Adrenal gland (tissue), 12 donors: ENCODE data around the gene SLC9B1. TPM values are rescaled to one million over a fixed set of nuclear protein-coding genes. Genes with fewer than 3 reads are reported as not detected.
"Not testable (repeated sequence)": the region's sequence is repeated elsewhere in the genome, so short reads cannot be mapped to it uniquely, and the experiment has no call there.

Source experiments
- DNase-seq, 7 donors: peaks; one replicate each; pipeline ENCODE4 v3.0.0-alpha.2; 2019 to 2020
- H3K27ac ChIP-seq, 5 donors: fragments of 200-600 bp; sonication (generic) in 4 of 5; 1 replicate in 3 of 5; 2 replicates in 2 of 5; pipeline versions ENCODE4 v1.5.1 to v1.8.0; 2016 to 2020; ENCODE audit warnings: mild to moderate bottlenecking in 1 of 5
- H3K27me3 ChIP-seq: fragments of 200-600 bp; 2 replicates; pipeline ENCODE4 v1.8.0; 2021
- H3K36me3 ChIP-seq, 2 donors: fragments of 200-600 bp; replicated peaks in 1 of 2; 1 replicate in 1 of 2; 2 replicates in 1 of 2; pipeline versions ENCODE4 v1.5.1 to v1.8.0; 2018 to 2022
- H3K4me1 ChIP-seq, 2 donors: fragments of 200-600 bp; replicated peaks in 1 of 2; 1 replicate in 1 of 2; 2 replicates in 1 of 2; pipeline versions ENCODE4 v1.5.1 to v1.8.0; 2018 to 2021
- H3K4me3 ChIP-seq, 4 donors: fragments of 200-600 bp; sonication (generic) in 3 of 4; one replicate each; pipeline ENCODE4 v1.5.1; 2016 to 2018
- H3K9me3 ChIP-seq, 3 donors: fragments of 200-600 bp; sonication (generic) in 1 of 3; replicated peaks in 1 of 3; 1 replicate in 2 of 3; 2 replicates in 1 of 3; pipeline versions ENCODE4 v1.5.1 to v1.8.0; 2016 to 2021
- POLR2A ChIP-seq, 2 donors: fragments of 450-650 bp; IDR thresholded peaks; one replicate each; pipeline ENCODE4 v1.6.1; 2017; ENCODE audit warnings: antibody characterized with exemption in 2 of 2, mild to moderate bottlenecking in 2 of 2, moderate library complexity in 1 of 2
- WGBS, 4 donors: extraction: QIAGEN DNeasy Blood & Tissue Kit in 2 of 4; methylation state at CpG; one replicate each; pipeline versions ENCODE4 v1.1.5 to v1.1.7; 2013 to 2017; 5-methylcytosine and 5-hydroxymethylcytosine counted together
- intact Hi-C, 2 donors: fragments of 100-400 bp; cut with DNase I; formaldehyde crosslinking; loops; one replicate each; pipeline versions ENCODE4 v1.14.1 to v1.15.0; 2022 to 2023
- polyA plus RNA-seq, 3 donors: library from polyadenylated mRNA; stranded (reverse); fragments of 200-250 nt in 2 of 3; fragments of 350-450 nt in 1 of 3; fragmentation: Illumina TruSeq in 1 of 3; extraction: RNeasy Lipid Tissue Mini Kit (QIAGEN cat#74804) in 1 of 3; gene quantifications; one replicate each; pipeline ENCODE4 v1.2.3, GENCODE V29; 2013 to 2014
- total RNA-seq, 9 donors: library from RNA; depleted of rRNA in 4 of 9; stranded (reverse); fragments of >200 nt in 4 of 9; fragments of 120-200 nt in 1 of 9; fragmentation: NEBNext Ultra II Directional in 1 of 9; extraction: Animal tissue kit (Norgen Biotek cat#: 25700) in 1 of 9; gene quantifications; one replicate each; pipeline versions ENCODE4 v1.1.0 to v1.2.4, GENCODE V29; 2013 to 2023
- TF ChIP-seq, protein P1 (sequence below), 6 experiments: fragments of 450-650 bp in 4 of 6; fragments of 200-600 bp in 2 of 6; sonication (generic) in 1 of 6; IDR thresholded peaks; 1 replicate in 5 of 6; 2 replicates in 1 of 6; pipeline versions ENCODE4 v1.5.1 to v1.8.0; 2016 to 2021; ENCODE audit warnings: antibody characterized with exemption in 6 of 6, mild to moderate bottlenecking in 2 of 6, moderate library complexity in 1 of 6
- donor health status: healthy with polysubstance abuse.
- donor health status: Bipolar disorder and iron deficiency.
- donor health status: DM: yes; HTN: yes; CAD: no.
- donor health status: DM: no; HTN: no; CAD: no.
- donor health status: DM: no; HTN: no; CAD: no.
- donor health status: DM: yes; HTN: yes; CAD: no.

Gene SLC9B1
- total and polyA plus RNA-seq, 12 donors, result 0.32 to 3.3 (median 1.5) TPM; not detected in 1

DNA sequence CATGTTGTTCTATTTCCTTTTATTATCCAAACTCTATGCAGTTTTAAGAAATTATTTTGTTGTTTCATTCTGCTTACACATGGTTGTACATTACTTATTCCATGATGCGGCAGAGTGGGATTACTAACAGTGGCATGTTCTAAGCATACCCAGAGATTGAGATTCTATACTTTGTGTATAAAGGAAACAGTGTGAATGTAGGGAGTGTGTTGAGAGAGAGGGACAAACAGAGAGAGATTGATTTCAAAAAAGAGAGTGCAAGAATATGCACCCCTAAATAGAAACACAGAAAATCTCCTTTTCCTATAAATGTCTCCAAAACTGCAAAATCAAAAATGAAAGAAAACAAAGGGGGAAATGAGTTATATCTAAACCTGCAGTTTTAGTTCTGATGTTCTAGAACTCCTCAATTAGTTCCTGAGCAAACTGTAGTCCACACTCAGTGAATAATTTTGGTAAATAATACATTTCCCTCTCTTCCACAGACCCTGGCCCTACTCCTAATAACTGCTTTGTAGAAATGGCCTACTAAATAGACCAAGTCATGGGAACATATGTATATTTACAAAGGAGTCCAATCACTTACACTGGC, 31.0 kb downstream of the SLC9B1 start:
- Histone ChIP-seq H3K4me3 (no peak overlapping the region), H3K9me3 (no peaks in the 10 kb centered on the region), H3K36me3 (no peaks in the 10 kb centered on the region), H3K27ac (no peak overlapping the region), H3K4me1 (no peaks in the 10 kb centered on the region), H3K27me3 (no peaks in the 10 kb centered on the region)
- intact Hi-C loops, result no loop called here
- TF ChIP-seq POLR2A (IDR thresholded peaks at IDR 0.05), result no peak
- TF ChIP-seq, protein P1, sequence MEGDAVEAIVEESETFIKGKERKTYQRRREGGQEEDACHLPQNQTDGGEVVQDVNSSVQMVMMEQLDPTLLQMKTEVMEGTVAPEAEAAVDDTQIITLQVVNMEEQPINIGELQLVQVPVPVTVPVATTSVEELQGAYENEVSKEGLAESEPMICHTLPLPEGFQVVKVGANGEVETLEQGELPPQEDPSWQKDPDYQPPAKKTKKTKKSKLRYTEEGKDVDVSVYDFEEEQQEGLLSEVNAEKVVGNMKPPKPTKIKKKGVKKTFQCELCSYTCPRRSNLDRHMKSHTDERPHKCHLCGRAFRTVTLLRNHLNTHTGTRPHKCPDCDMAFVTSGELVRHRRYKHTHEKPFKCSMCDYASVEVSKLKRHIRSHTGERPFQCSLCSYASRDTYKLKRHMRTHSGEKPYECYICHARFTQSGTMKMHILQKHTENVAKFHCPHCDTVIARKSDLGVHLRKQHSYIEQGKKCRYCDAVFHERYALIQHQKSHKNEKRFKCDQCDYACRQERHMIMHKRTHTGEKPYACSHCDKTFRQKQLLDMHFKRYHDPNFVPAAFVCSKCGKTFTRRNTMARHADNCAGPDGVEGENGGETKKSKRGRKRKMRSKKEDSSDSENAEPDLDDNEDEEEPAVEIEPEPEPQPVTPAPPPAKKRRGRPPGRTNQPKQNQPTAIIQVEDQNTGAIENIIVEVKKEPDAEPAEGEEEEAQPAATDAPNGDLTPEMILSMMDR (IDR thresholded peaks at IDR 0.05), result no peak
- no peak for DNase-seq
- WGBS, 4 donors, result 97 to 100% (median 98%) methylated on average over 1 of the region's 1 CpG

DNA sequence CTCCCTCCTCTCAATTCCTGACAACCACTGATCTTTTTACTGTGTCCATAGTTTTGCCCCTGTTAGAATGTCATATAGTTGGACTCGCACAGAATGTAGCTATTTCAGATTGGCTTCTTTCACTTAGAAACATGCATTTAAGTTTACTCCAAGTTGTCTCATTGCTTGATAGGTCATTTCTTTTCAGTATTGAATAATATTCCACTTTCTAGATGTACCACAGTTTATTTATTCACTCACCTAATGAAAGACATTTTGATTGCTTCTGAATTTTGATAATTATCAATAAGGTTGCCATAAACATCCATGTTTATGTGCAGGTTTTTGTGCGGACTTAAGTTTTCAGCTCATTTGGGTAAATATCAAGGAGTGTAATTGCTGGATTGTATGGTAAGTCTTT, 38.5 kb downstream of the SLC9B1 start:
- WGBS, 4 donors, result 93 to 100% (median 96%) methylated on average over 2 of the region's 2 CpGs
- TF ChIP-seq, protein P1 (IDR thresholded peaks at IDR 0.05), result no peak
- TF ChIP-seq POLR2A (IDR thresholded peaks at IDR 0.05), result no peak
- intact Hi-C loops, result no loop called here
- Histone ChIP-seq H3K4me1 (no peaks in the 10 kb centered on the region), H3K36me3 (no peaks in the 10 kb centered on the region), H3K27me3 (no peaks in the 10 kb centered on the region), H3K27ac (no peak overlapping the region), H3K9me3 (no peaks in the 10 kb centered on the region), H3K4me3 (no peak overlapping the region)
- no peak for DNase-seq

DNA sequence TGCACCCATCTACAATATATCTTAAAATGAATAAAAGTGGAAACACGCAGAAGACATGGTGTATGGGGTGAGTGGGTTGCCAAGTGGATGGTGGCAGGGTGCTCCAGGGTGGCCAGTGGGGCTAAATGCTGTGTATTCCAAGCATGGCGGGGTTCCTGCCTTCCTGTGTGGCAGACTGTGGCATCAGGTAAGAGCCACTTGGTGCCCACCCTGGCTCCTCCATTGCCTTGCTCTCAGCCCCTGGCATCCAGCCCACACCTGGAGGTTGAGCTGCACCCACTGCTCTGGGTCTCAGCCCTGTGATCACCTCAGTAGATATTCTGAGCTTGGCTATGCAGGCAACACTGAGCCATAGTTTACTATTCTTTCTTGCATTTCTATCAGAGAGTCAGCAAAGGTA, 57.7 kb downstream of the SLC9B1 start:
- H3K27ac ChIP-seq, H3K9me3 ChIP-seq, H3K27me3 ChIP-seq, H3K36me3 ChIP-seq, intact Hi-C loops, H3K4me1 ChIP-seq, DNase-seq, H3K4me3 ChIP-seq: not testable (repeated sequence)
- WGBS, 4 donors, result 90 to 100% (median 93%) methylated on average over 2 of the region's 2 CpGs

DNA sequence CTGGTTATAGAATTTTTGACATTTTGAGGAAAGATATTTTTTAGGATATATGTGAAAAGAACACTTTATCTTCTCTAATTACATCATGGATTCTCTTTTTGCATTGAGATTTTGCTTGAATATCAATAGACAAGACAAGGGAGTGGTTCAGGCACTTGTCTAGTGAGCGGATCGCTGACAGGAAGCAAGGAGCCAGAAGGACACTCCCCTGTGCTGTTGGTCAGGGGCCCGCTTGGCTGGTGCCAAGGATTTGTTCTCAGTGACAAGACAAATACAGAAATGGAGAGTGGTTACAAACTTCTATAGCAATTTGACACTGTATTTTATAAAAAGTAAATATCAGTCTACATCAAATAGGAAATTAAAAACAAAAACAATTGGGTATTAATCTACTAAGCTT, 60.0 kb downstream of the SLC9B1 start:
- DNase-seq, result peak in 5 of 7 donors; percentile 14 to 54 (median 25)
- no peaks in the 10 kb centered on the region for H3K4me1 ChIP-seq
- no peaks in the 10 kb centered on the region for H3K36me3 ChIP-seq
- TF ChIP-seq POLR2A (IDR thresholded peaks at IDR 0.05), result no peak
- TF ChIP-seq, protein P1 (IDR thresholded peaks at IDR 0.05), result no peak
- WGBS, 4 donors, result 39 to 55% (median 52%) methylated on average over 3 of the region's 3 CpGs
- no peaks in the 10 kb centered on the region for H3K27me3 ChIP-seq
- no peak overlapping the region for H3K27ac ChIP-seq
- no peak overlapping the region for H3K4me3 ChIP-seq
- H3K9me3 ChIP-seq, result no peaks in the 10 kb centered on the region
- intact Hi-C loops, result no loop called here

DNA sequence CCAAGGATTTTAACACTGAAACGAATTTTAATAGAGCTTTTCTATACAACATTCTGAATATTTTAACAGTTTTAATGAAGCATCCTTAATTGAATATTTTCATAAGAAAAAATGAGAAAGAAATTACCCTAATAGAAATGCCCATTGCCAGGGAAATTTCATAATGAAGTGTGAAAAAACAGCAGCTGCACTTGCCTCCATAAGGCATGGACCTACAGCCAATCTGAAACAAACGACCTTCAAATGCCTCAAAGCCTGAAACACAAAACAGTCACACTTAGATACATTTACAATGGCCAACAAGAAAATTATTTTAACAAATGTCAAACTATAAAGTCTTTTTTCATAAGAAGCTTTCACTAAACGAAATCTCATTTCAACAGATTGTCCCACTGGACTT, 74.4 kb downstream of the SLC9B1 start:
- no peak for DNase-seq
- no peaks in the 10 kb centered on the region for H3K4me1 ChIP-seq
- no peaks in the 10 kb centered on the region for H3K9me3 ChIP-seq
- no peaks in the 10 kb centered on the region for H3K36me3 ChIP-seq
- TF ChIP-seq, protein P1 (IDR thresholded peaks at IDR 0.05), result no peak
- TF ChIP-seq POLR2A (IDR thresholded peaks at IDR 0.05), result no peak
- 71 to 74% (median 72%) methylated on average over 3 of the region's 3 CpGs for WGBS, 4 donors
- no peak overlapping the region for H3K4me3 ChIP-seq
- no peaks in the 10 kb centered on the region for H3K27me3 ChIP-seq
- intact Hi-C loops, result no loop called here
- no peak overlapping the region for H3K27ac ChIP-seq

DNA sequence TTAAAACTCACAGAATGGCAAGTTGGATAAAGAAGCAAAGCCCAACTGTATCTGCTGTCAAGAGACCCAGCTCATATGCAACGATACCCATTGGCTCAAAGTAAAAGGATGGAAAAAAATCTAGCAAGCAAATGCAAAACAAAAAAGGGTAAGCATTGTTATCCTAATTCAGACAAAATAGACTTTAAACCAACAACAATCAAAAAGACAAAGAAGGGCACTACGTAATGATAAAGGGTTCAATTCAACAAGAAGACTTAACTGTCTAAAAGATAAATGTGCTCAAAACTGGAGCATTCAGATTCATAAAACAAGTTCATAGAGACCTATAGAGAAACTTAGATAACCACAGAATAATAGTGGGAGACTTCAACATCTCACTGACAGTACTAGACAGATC, 81.4 kb downstream of the SLC9B1 start:
- 78 to 93% (median 85%) methylated on average over 2 of the region's 2 CpGs for WGBS, 4 donors
- H3K36me3 ChIP-seq, H3K4me1 ChIP-seq, H3K27ac ChIP-seq, DNase-seq, H3K9me3 ChIP-seq, H3K27me3 ChIP-seq, H3K4me3 ChIP-seq, intact Hi-C loops: not testable (repeated sequence)
